Astrocyte of the cerebellum (primary cell): ENCODE data around the gene GSG1L.

Experiments
- DNase-seq: peaks from one replicate; pipeline ENCODE4 v3.0.0-alpha.2; 2011; ENCODE audit warnings: low read depth
- H3K4me3 ChIP-seq: 2 replicates; pipeline ENCODE4 v1.5.1; 2011; ENCODE audit warnings: mild to moderate bottlenecking, low read depth, low read length, moderate library complexity
- in situ Hi-C: cut with HindIII; loops from 2 replicates; pipeline ENCODE4 v1.10.0; 2017; ENCODE audit warnings: low sequenced_read_pairs
- TF ChIP-seq, protein P1 (sequence below): IDR thresholded peaks from 2 replicates; pipeline ENCODE4 v1.5.1; 2012; ENCODE audit warnings: low read length, low read depth, moderate library complexity, mild to moderate bottlenecking; ENCODE audit errors: missing control alignments

Gene GSG1L

GRCh38 chr16:28087675-28088300 lies 24.3 kb upstream of the GSG1L start:
- in situ Hi-C loops: no loop called here
- TF ChIP-seq, protein P1, sequence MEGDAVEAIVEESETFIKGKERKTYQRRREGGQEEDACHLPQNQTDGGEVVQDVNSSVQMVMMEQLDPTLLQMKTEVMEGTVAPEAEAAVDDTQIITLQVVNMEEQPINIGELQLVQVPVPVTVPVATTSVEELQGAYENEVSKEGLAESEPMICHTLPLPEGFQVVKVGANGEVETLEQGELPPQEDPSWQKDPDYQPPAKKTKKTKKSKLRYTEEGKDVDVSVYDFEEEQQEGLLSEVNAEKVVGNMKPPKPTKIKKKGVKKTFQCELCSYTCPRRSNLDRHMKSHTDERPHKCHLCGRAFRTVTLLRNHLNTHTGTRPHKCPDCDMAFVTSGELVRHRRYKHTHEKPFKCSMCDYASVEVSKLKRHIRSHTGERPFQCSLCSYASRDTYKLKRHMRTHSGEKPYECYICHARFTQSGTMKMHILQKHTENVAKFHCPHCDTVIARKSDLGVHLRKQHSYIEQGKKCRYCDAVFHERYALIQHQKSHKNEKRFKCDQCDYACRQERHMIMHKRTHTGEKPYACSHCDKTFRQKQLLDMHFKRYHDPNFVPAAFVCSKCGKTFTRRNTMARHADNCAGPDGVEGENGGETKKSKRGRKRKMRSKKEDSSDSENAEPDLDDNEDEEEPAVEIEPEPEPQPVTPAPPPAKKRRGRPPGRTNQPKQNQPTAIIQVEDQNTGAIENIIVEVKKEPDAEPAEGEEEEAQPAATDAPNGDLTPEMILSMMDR: no peak
- no peak overlapping the region for H3K4me3 ChIP-seq
- DNase-seq: no peak

DNA sequence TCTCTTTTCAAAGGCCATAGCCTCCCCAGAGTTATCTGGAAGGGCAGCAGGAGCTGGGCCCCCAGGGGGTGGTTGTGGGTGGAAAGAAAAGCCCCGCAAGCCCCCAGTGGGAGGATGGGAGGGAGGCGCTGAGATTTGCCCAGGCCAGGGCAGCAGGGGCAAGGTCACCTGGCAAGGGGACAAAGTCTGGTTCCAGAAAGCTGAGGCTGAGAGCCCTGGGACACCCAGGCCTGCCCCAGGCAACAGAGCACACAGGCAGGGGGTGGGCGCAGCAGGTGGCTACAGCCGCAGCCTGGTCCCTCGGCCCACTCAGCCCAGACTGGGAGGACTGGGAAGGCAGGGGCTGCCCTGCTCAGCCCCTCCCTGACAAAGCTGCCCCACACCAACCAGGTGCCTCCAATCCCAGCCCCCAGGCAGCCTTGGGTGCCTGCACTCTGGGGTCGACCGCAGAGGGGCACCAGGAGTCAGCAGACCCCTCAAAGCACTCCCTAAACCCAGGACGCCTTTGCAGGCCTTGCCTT lies 23.7 kb upstream of the GSG1L start:
- no peak overlapping the region for H3K4me3 ChIP-seq
- in situ Hi-C loops: no loop called here
- TF ChIP-seq, protein P1: no peak
- DNase-seq: no peak

DNA sequence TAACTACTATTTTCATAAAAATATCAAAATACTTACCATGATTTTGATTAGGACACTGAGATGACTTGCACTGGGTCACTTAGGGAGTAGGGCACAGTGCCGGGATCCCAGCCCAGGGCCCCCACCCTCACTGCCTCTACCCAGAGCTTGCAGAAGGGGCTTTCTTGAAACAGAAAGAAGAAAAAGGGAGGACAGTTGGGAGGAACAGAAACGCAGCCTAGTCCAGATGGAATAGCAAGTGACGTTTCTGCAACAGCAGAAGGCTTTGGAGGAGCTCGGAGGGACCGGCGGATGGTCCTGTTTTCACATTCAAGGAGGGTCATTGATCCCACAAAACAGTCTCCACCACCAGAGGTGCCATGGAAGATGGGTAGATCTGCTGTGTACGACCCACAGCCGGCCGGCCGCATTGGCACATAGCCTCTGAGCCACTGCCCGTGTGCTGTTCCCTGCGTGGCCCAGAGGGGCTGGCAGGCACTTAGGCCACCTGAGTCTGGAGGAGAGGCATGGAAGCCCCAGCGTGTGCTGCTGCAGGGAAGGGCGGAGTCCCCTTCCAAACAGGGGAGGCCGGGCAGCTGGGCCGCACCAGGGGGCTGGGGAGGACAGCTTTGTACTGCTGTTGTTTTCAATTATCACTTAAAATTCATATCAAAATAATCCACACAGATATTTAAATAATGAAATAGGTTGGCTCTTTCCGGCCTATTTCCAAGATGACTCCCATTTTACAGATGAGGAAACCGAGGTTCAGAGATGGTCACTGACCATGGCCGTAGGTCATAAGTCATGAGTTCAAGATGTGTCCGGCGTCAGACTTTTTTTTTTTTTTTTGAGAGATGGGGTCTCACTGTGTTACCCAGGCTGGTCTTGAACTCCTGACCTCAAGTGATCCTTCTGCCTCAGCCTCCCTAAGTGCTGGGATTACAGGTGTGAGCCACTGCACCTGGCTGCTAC lies 22.9 kb upstream of the GSG1L start:
- H3K4me3 ChIP-seq: no peak overlapping the region
- no peak for DNase-seq
- TF ChIP-seq, protein P1: no peak
- in situ Hi-C loops: no loop called here

DNA sequence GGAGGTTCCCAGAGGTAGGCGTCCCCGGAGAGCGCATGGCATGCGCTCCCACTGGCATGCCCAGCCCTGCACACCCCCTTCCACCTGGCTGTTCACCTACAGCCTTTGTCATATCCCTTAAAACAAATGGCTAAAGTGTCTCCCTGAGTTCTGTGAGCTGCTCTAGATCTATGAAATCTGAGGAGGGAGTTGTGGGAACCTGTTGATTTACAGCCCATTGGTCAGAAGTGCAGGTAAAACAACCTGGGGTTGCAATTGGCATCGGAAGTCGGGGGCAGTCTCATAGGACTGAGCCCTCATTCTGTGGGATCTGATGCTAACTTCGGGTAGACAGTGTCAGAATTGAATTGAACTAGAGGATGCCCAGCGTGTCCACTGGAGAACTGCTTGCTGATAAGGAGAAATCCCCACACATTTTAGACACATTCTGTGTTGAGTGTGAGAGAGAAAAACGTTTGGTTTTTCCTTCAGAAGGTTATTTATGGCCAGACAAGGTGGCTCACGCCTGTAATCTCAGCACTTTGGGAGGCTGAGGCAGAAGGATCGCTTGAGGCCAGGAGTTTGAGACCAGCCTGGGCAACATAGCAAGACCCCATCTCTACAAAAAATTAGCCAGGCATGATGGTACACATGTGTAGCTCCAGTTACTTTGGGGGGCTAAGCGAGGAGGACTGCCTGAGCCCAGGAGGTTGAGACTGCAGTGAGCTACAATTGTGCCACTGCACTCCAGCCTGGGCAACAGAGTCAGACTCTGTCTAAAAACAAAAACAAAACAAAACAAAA lies 22.1 kb upstream of the GSG1L start:
- TF ChIP-seq, protein P1: no peak
- in situ Hi-C loops: no loop called here
- H3K4me3 ChIP-seq: no peak overlapping the region
- DNase-seq: no peak

GRCh38 chr16:28084209-28084608 lies 20.7 kb upstream of the GSG1L start:
- no peak for DNase-seq
- in situ Hi-C loops: no loop called here
- H3K4me3 ChIP-seq: no peak overlapping the region
- TF ChIP-seq, protein P1: no peak

DNA sequence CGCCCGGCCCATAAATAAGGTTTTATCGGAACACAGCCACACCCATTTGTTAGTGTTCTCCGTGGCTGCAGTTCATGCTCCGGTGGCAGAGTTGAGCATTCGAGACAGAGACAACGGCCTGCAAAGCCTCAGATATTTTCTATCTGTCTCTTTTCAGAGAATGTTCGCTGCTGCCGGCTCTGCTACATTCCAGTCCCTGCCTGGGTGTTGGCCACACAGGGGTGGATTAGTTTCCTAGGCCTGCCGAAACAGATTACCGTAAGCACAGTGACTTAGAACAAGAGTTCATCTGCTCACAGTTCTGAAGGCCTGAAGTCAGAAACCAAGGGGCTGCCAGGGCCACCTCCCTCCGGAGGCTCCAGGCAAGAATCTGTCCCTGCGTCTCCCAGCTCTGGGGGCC lies 19.1 kb upstream of the GSG1L start:
- in situ Hi-C loops: no loop called here
- DNase-seq: no peak
- TF ChIP-seq, protein P1: no peak
- no peak overlapping the region for H3K4me3 ChIP-seq
